H9 (cell line): ENCODE results near the gene UBE2L6. TPM values are rescaled to one million over a fixed set of nuclear protein-coding genes. Genes with fewer than 3 reads are reported as not detected.

ENCODE experiments used
- DNase-seq: peaks from one replicate; pipeline ENCODE4 v3.0.0-alpha.2; 2017
- H2AFZ ChIP-seq: one replicate; pipeline ENCODE4 v1.6.1; 2013; ENCODE audit warnings: mild to moderate bottlenecking, low read length, control low read depth, moderate library complexity
- H2AK5ac ChIP-seq: 2 replicates; pipeline ENCODE4 v1.6.1; 2013; ENCODE audit warnings: low read length, control low read depth, mixed read lengths; ENCODE audit not compliant: insufficient read length
- H2BK120ac ChIP-seq: one replicate; pipeline ENCODE4 v1.6.1; 2013; ENCODE audit warnings: low read depth, mild to moderate bottlenecking, low read length, control low read depth, inconsistent platforms; ENCODE audit not compliant: poor library complexity, severe bottlenecking
- H2BK12ac ChIP-seq: 2 replicates; pipeline ENCODE4 v1.6.1; 2013; ENCODE audit warnings: low read length, control low read depth, mixed read lengths, low read depth; ENCODE audit not compliant: insufficient read length
- H2BK15ac ChIP-seq: 2 replicates; pipeline ENCODE4 v1.6.1; 2013; ENCODE audit warnings: low read depth, low read length, control low read depth
- H2BK20ac ChIP-seq: one replicate; pipeline ENCODE4 v1.6.1; 2013; ENCODE audit warnings: low read depth, mild to moderate bottlenecking, low read length, control low read depth, inconsistent platforms; ENCODE audit not compliant: poor library complexity, severe bottlenecking
- H2BK5ac ChIP-seq: 2 replicates; pipeline ENCODE4 v1.6.1; 2013; ENCODE audit warnings: low read length, control low read depth, mixed read lengths; ENCODE audit not compliant: insufficient read length
- H3K14ac ChIP-seq: 2 replicates; pipeline ENCODE4 v1.6.1; 2013; ENCODE audit warnings: low read length, control low read depth; ENCODE audit not compliant: insufficient read depth
- H3K18ac ChIP-seq: 2 replicates; pipeline ENCODE4 v1.6.1; 2013; ENCODE audit warnings: low read depth, mild to moderate bottlenecking, mixed read lengths, low read length, control low read depth; ENCODE audit not compliant: insufficient read length
- H3K23ac ChIP-seq: 2 replicates; pipeline ENCODE4 v1.6.1; 2013; ENCODE audit warnings: low read length, control low read depth, mixed read lengths, low read depth; ENCODE audit not compliant: insufficient read length
- H3K23me2 ChIP-seq: 2 replicates; pipeline ENCODE4 v1.6.1; 2013; ENCODE audit warnings: low read depth, mild to moderate bottlenecking, mixed read lengths, low read length, control low read depth; ENCODE audit not compliant: insufficient read length, poor library complexity, severe bottlenecking
- H3K27ac ChIP-seq: 2 replicates; pipeline ENCODE4 v1.5.1; 2013; ENCODE audit warnings: low read length, control low read depth, mixed read lengths, low read depth; ENCODE audit not compliant: insufficient read length
- H3K27me3 ChIP-seq: 2 replicates; pipeline ENCODE4 v1.6.1; 2013; ENCODE audit warnings: low read length, control low read depth, inconsistent platforms; ENCODE audit not compliant: insufficient read depth
- H3K4ac ChIP-seq: 2 replicates; pipeline ENCODE4 v1.6.1; 2013; ENCODE audit warnings: low read depth, mild to moderate bottlenecking, control low read depth, inconsistent platforms, low read length, moderate library complexity
- H3K4me1 ChIP-seq: 2 replicates; pipeline ENCODE4 v1.6.1; 2013; ENCODE audit warnings: low read length, control low read depth, inconsistent platforms; ENCODE audit not compliant: insufficient read depth
- H3K4me2 ChIP-seq: 2 replicates; pipeline ENCODE4 v1.6.1; 2013; ENCODE audit warnings: low read length, control low read depth, mixed read lengths; ENCODE audit not compliant: insufficient read length, insufficient read depth
- H3K56ac ChIP-seq: 2 replicates; pipeline ENCODE4 v1.6.1; 2013; ENCODE audit warnings: low read depth, mild to moderate bottlenecking, mixed read lengths, low read length, control low read depth; ENCODE audit not compliant: insufficient read length
- H3K79me1 ChIP-seq: 2 replicates; pipeline ENCODE4 v1.6.1; 2013; ENCODE audit warnings: low read depth, mild to moderate bottlenecking, moderate library complexity, low read length, control low read depth, inconsistent platforms; ENCODE audit not compliant: insufficient read depth, poor library complexity, severe bottlenecking
- H3K79me2 ChIP-seq: 2 replicates; pipeline ENCODE4 v1.6.1; 2013; ENCODE audit warnings: low read length, control low read depth, inconsistent platforms; ENCODE audit not compliant: insufficient read depth
- H3K9ac ChIP-seq: 2 replicates; pipeline ENCODE4 v1.6.1; 2013; ENCODE audit warnings: low read length, control low read depth, mixed read lengths; ENCODE audit not compliant: insufficient read length; ENCODE audit errors: extremely low read depth
- H3K9me3 ChIP-seq: one replicate; pipeline ENCODE4 v1.6.1; 2013; ENCODE audit warnings: low read depth, low read length, inconsistent platforms; ENCODE audit not compliant: control insufficient read depth
- H3T11ph ChIP-seq: one replicate; pipeline ENCODE4 v1.6.1; 2013; ENCODE audit warnings: mild to moderate bottlenecking, low read length, control low read depth, inconsistent platforms
- H4K20me1 ChIP-seq: one replicate; pipeline ENCODE4 v1.6.1; 2013; ENCODE audit not compliant: control insufficient read depth, insufficient read length, insufficient read depth
- H4K5ac ChIP-seq: 2 replicates; pipeline ENCODE4 v1.6.1; 2013; ENCODE audit warnings: low read depth, mild to moderate bottlenecking, mixed read lengths, low read length, control low read depth; ENCODE audit not compliant: insufficient read length
- H4K8ac ChIP-seq: replicated peaks from 2 replicates; pipeline ENCODE4 v1.6.1; 2013; ENCODE audit warnings: low read length, control low read depth, mixed read lengths, low read depth; ENCODE audit not compliant: insufficient read length
- H4K91ac ChIP-seq: 2 replicates; pipeline ENCODE4 v1.6.1; 2013; ENCODE audit warnings: low read depth, mild to moderate bottlenecking, moderate library complexity, mixed read lengths, low read length, control low read depth; ENCODE audit not compliant: insufficient read length
- H3K27ac Mint-ChIP-seq, 3 experiments: 2 replicates in 2 of 3; 3 replicates in 1 of 3; pipeline ENCODE4 v1.8.0; 2020 to 2021; ENCODE audit warnings: mixed read lengths in 3 of 3, mild to moderate bottlenecking in 1 of 3, moderate library complexity in 1 of 3
- H3K27me3 Mint-ChIP-seq: 2 replicates; pipeline ENCODE4 v1.8.0; 2021; ENCODE audit warnings: low read depth, mild to moderate bottlenecking, moderate library complexity, mixed read lengths
- H3K36me3 Mint-ChIP-seq, 3 experiments: 2 replicates in 2 of 3; 3 replicates in 1 of 3; pipeline ENCODE4 v1.8.0; 2020 to 2021; ENCODE audit warnings: low read depth in 3 of 3, mixed read lengths in 3 of 3; ENCODE audit not compliant: insufficient read depth in 1 of 3
- H3K4me1 Mint-ChIP-seq, 2 experiments: 2 replicates each; pipeline ENCODE4 v1.8.0; 2020; ENCODE audit warnings: mixed read lengths in 2 of 2
- H3K4me3 Mint-ChIP-seq, 2 experiments: 2 replicates in 1 of 2; 3 replicates in 1 of 2; pipeline ENCODE4 v1.8.0; 2020 to 2021; ENCODE audit warnings: mild to moderate bottlenecking in 2 of 2, mixed read lengths in 2 of 2, moderate library complexity in 1 of 2
- H3K9me3 Mint-ChIP-seq, 2 experiments: 2 replicates in 1 of 2; 3 replicates in 1 of 2; pipeline ENCODE4 v1.8.0; 2020; ENCODE audit warnings: mild to moderate bottlenecking in 2 of 2, mixed read lengths in 2 of 2, moderate library complexity in 1 of 2
- WGBS: extraction: QIAGEN DNeasy Blood & Tissue Kit; methylation state at CpG from one replicate; pipeline ENCODE4 v1.1.7; 2013; ENCODE audit warnings: missing lambda C conversion rate, low lambda C conversion rate, mixed read lengths; ENCODE audit not compliant: insufficient read length; ENCODE audit errors: extremely low coverage; 5-methylcytosine and 5-hydroxymethylcytosine counted together
- total RNA-seq: library from RNA; stranded (reverse); gene quantifications from 2 replicates; pipeline ENCODE4 v1.2.1, GENCODE V29; 2021
- TF ChIP-seq, protein P1 (sequence below): fragments of 200-600 bp; sonication (generic); conservative IDR thresholded peaks from 3 replicates; pipeline ENCODE4 v1.8.0; 2021; ENCODE audit warnings: antibody characterized with exemption, mild to moderate bottlenecking

UBE2L6 gene
- total RNA-seq, 1 experiment from 2014 or later = 38.9 TPM

DNA sequence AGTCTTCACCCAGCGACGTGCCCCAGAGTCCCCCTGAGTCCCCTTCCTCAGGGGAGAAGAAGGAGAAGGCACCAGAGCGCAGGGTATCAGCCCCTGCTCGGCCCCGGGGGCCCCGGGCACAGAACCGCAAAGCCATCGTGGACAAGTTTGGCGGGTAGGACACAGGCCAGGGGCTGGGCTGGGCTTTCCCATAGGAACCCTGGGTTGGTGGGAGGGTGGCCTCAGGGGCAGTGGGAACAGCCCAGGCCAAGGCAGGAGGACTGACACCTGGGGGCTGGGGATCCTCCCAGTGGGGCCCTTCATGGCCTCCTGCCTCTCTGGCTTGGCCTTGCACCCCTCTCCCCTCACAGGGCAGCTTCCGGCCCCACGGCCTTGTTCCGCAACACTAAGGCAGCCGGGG, 21.6 kb downstream of the UBE2L6 start:
- H4K8ac ChIP-seq = no peak overlapping the region
- no peaks in the 10 kb centered on the region for H3K27me3 ChIP-seq
- no peak overlapping the region for H3K27ac ChIP-seq
- no peaks in the 10 kb centered on the region for H4K20me1 ChIP-seq
- no peaks in the 10 kb centered on the region for H3K79me2 ChIP-seq
- no peak overlapping the region for H3T11ph ChIP-seq
- H3K36me3 Mint-ChIP-seq = peaks cover 0 to 8% (median 3%) of the 10 kb centered on the region in 3 experiments; a peak in 5 of 7 replicates
- no CpG with 5 or more reads among the region's 13 CpGs for WGBS
- H3K4me2 ChIP-seq = no peak overlapping the region
- no peak overlapping the region for H2BK120ac ChIP-seq
- H3K27ac Mint-ChIP-seq = no peak overlapping the region
- TF ChIP-seq, protein P1, sequence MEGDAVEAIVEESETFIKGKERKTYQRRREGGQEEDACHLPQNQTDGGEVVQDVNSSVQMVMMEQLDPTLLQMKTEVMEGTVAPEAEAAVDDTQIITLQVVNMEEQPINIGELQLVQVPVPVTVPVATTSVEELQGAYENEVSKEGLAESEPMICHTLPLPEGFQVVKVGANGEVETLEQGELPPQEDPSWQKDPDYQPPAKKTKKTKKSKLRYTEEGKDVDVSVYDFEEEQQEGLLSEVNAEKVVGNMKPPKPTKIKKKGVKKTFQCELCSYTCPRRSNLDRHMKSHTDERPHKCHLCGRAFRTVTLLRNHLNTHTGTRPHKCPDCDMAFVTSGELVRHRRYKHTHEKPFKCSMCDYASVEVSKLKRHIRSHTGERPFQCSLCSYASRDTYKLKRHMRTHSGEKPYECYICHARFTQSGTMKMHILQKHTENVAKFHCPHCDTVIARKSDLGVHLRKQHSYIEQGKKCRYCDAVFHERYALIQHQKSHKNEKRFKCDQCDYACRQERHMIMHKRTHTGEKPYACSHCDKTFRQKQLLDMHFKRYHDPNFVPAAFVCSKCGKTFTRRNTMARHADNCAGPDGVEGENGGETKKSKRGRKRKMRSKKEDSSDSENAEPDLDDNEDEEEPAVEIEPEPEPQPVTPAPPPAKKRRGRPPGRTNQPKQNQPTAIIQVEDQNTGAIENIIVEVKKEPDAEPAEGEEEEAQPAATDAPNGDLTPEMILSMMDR = no peak
- no peak overlapping the region for H2BK5ac ChIP-seq
- no peak overlapping the region for H3K23ac ChIP-seq
- H3K4me1 ChIP-seq = peaks cover 4% of the 10 kb centered on the region; the same call in 1 of the 2 replicates
- no peak overlapping the region for H2BK15ac ChIP-seq
- no peak overlapping the region for H3K56ac ChIP-seq
- no peak overlapping the region for H2BK20ac ChIP-seq
- H3K4me3 Mint-ChIP-seq = no peak overlapping the region; a peak in 1 of 5 replicates
- no peak overlapping the region for H3K9ac ChIP-seq
- peaks cover 26% of the 10 kb centered on the region for H3K27me3 Mint-ChIP-seq
- no peaks in the 10 kb centered on the region for H3K79me1 ChIP-seq
- DNase-seq = no peak
- no peak overlapping the region for H3K18ac ChIP-seq
- no peak overlapping the region for H2BK12ac ChIP-seq
- H2AFZ ChIP-seq = no peak overlapping the region
- no peak overlapping the region for H4K91ac ChIP-seq
- no peak overlapping the region for H3K14ac ChIP-seq
- H2AK5ac ChIP-seq = no peak overlapping the region
- no peak overlapping the region for H3K4ac ChIP-seq
- peaks cover 21 to 38% of the 10 kb centered on the region in 2 experiments for H3K4me1 Mint-ChIP-seq
- no peaks in the 10 kb centered on the region for H3K9me3 Mint-ChIP-seq
- no peak overlapping the region for H4K5ac ChIP-seq
- H3K9me3 ChIP-seq = no peaks in the 10 kb centered on the region
- H3K23me2 ChIP-seq = no peaks in the 10 kb centered on the region
